Measurements from ENCODE around the gene MFAP5. TPM values are rescaled to one million over a fixed set of nuclear protein-coding genes. Genes with fewer than 3 reads are reported as not detected.

MFAP5 gene
- total RNA-seq, 1 experiment from 2014 or later = 0.26 TPM

- Histone ChIP-seq H3K4ac (ENCODE audit: low read depth, low read length) (no peak overlapping the region), H2BK15ac (ENCODE audit: low read depth, low read length) (no peak overlapping the region), H3T11ph (ENCODE audit: low read length) (no peak overlapping the region), H2BK20ac (ENCODE audit: low read depth, low read length, poor library complexity, severe bottlenecking) (no peak overlapping the region), H3K4me2 (ENCODE audit: insufficient read depth, insufficient read length, low read length) (no peak overlapping the region), H3K23ac (ENCODE audit: insufficient read length, low read depth, low read length) (no peak overlapping the region), H2AFZ (ENCODE audit: low read length) (no peak overlapping the region), H3K4me1 (ENCODE audit: insufficient read depth, low read length) (no peaks in the 10 kb centered on the region; the same call in 1 of the 2 replicates), H3K56ac (ENCODE audit: insufficient read length, low read depth, low read length) (no peak overlapping the region), H2AK5ac (ENCODE audit: insufficient read length, low read length) (no peak overlapping the region), H2BK5ac (ENCODE audit: insufficient read length, low read length) (no peak overlapping the region), H4K91ac (ENCODE audit: insufficient read length, low read depth, low read length) (no peak overlapping the region), H3K18ac (ENCODE audit: insufficient read length, low read depth, low read length) (no peak overlapping the region), H3K9me3 (ENCODE audit: control insufficient read depth, low read depth, low read length) (no peaks in the 10 kb centered on the region), H3K27me3 (ENCODE audit: insufficient read depth, low read length) (no peaks in the 10 kb centered on the region), H3K79me1 (ENCODE audit: insufficient read depth, low read depth, low read length, poor library complexity, severe bottlenecking) (no peaks in the 10 kb centered on the region), H3K79me2 (ENCODE audit: insufficient read depth, low read length) (no peaks in the 10 kb centered on the region), H4K8ac (replicated peaks; ENCODE audit: insufficient read length, low read depth, low read length) (no peak overlapping the region), H2BK12ac (ENCODE audit: insufficient read length, low read depth, low read length) (no peak overlapping the region), H3K14ac (ENCODE audit: insufficient read depth, low read length) (no peak overlapping the region), H4K5ac (ENCODE audit: insufficient read length, low read depth, low read length) (no peak overlapping the region), H4K20me1 (ENCODE audit: control insufficient read depth, insufficient read depth, insufficient read length) (no peaks in the 10 kb centered on the region), H2BK120ac (ENCODE audit: low read depth, low read length, poor library complexity, severe bottlenecking) (no peak overlapping the region), H3K9ac (ENCODE audit: extremely low read depth, insufficient read length, low read length) (no peak overlapping the region), H3K27ac (ENCODE audit: insufficient read length, low read depth, low read length) (no peak overlapping the region), H3K23me2 (ENCODE audit: insufficient read length, low read depth, low read length, poor library complexity, severe bottlenecking) (no peaks in the 10 kb centered on the region)
- no CpG with 5 or more reads among the region's 2 CpGs for WGBS (ENCODE audit: extremely low coverage, insufficient read length, low lambda C conversion rate)
- peaks cover 5 to 8% of the 10 kb centered on the region in 2 experiments; a peak in 4 of 5 replicates for H3K9me3 Mint-ChIP-seq
- no peaks in the 10 kb centered on the region; the same call in none of the 2 replicates for H3K27me3 Mint-ChIP-seq (ENCODE audit: low read depth)
- H3K4me1 Mint-ChIP-seq = no peaks in the 10 kb centered on the region
- no peak for DNase-seq
- H3K36me3 Mint-ChIP-seq (ENCODE audit: insufficient read depth in 1 of 3, low read depth in 3 of 3) = peaks cover 2 to 8% (median 5%) of the 10 kb centered on the region in 3 experiments; a peak in 6 of 7 replicates
- no peak overlapping the region for H3K27ac Mint-ChIP-seq
- H3K4me3 Mint-ChIP-seq = no peak overlapping the region
- TF ChIP-seq, protein P1, sequence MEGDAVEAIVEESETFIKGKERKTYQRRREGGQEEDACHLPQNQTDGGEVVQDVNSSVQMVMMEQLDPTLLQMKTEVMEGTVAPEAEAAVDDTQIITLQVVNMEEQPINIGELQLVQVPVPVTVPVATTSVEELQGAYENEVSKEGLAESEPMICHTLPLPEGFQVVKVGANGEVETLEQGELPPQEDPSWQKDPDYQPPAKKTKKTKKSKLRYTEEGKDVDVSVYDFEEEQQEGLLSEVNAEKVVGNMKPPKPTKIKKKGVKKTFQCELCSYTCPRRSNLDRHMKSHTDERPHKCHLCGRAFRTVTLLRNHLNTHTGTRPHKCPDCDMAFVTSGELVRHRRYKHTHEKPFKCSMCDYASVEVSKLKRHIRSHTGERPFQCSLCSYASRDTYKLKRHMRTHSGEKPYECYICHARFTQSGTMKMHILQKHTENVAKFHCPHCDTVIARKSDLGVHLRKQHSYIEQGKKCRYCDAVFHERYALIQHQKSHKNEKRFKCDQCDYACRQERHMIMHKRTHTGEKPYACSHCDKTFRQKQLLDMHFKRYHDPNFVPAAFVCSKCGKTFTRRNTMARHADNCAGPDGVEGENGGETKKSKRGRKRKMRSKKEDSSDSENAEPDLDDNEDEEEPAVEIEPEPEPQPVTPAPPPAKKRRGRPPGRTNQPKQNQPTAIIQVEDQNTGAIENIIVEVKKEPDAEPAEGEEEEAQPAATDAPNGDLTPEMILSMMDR (conservative IDR thresholded peaks at IDR 0.05) = no peak
These were observed 4.6 kb upstream of the MFAP5 start for GRCh38 chr12:8667270-8667669.
